Lower leg skin (tissue), 3 donors: ENCODE data around the gene ELFN1.

Experiments
- POLR2A ChIP-seq, 2 donors: fragments of 450-650 bp; IDR thresholded peaks; one replicate each; pipeline ENCODE4 v1.6.1; 2016 to 2017; ENCODE audit warnings: antibody characterized with exemption in 2 of 2, mild to moderate bottlenecking in 1 of 2, moderate library complexity in 1 of 2
- TF ChIP-seq, protein P1 (sequence below), 3 donors: fragments of 450-650 bp; IDR thresholded peaks; one replicate each; pipeline ENCODE4 v1.5.1; 2016; ENCODE audit warnings: antibody characterized with exemption in 3 of 3, mild to moderate bottlenecking in 3 of 3, moderate library complexity in 2 of 3

DNA sequence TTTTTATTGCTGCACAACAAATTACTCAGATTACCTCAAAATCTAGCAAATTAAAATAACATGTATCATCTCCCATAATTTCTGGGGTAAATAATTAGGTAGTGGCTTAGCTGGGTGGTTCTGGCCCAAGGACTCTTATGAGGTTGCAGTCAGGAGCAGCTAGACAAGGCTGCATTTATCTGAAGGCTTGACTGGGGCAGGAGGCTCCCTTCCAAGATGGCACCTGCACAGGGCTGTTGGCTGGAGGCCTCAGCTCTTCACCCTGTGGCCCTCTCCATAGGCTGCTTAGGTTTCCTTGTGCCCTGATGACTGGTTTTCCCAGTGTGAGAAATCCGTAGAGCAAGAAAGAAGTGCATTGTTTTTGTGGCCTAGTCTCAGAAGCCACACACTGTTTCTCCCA lies 34.7 kb upstream of the ELFN1 start:
- TF ChIP-seq POLR2A (IDR thresholded peaks at IDR 0.05): no peak
- TF ChIP-seq, protein P1, sequence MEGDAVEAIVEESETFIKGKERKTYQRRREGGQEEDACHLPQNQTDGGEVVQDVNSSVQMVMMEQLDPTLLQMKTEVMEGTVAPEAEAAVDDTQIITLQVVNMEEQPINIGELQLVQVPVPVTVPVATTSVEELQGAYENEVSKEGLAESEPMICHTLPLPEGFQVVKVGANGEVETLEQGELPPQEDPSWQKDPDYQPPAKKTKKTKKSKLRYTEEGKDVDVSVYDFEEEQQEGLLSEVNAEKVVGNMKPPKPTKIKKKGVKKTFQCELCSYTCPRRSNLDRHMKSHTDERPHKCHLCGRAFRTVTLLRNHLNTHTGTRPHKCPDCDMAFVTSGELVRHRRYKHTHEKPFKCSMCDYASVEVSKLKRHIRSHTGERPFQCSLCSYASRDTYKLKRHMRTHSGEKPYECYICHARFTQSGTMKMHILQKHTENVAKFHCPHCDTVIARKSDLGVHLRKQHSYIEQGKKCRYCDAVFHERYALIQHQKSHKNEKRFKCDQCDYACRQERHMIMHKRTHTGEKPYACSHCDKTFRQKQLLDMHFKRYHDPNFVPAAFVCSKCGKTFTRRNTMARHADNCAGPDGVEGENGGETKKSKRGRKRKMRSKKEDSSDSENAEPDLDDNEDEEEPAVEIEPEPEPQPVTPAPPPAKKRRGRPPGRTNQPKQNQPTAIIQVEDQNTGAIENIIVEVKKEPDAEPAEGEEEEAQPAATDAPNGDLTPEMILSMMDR (IDR thresholded peaks at IDR 0.05): no peak
